ENCODE data around the gene CACTIN.
"Not testable (repeated sequence)": the region's sequence is repeated elsewhere in the genome, so short reads cannot be mapped to it uniquely, and the experiment has no call there.

CACTIN gene

DNA sequence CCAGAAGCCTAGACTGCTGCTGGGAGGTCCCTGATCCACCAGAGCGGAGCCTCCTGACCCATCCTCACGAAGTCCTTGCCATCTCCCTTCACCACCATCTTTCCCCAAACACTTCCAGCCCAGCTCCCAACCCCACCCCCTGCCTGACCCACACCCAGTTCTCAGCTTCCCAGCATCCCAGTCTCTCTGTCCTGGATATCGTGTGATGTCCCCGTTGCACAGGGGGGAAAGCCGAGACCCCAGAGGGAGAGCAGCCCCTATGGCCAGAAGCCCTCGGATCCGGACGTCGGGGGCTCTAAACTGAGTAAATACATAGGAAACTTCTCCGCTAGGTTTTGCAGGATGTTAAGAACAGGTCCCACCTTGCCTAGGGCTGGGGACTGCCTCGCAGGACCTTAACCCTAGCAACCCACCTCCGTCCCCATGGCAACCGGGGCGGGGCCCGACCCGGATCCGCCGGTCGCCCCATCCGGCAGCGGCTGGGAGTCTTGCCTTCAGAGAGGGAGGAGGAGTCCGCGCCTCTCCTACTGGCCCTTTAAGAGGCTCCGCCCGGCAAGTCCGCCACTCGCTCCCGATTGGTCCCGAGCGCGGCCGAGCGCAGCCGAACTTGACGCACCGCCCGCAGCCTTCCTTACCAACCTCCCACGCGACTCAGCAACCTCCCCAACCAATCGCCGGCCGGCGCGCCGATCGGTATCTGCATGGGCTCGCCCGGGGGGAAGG, 54.3 kb downstream of the CACTIN start:
- Mint-ChIP-seq H3K4me3 (peak overlapping the region; percentile 75 to 79), H3K9me3 (no peaks in the 10 kb centered on the region), H3K36me3 (ENCODE audit: insufficient read depth) (peaks cover 28% of the 10 kb centered on the region), H3K4me1 (ENCODE audit: low read depth in 2 of 2) (peaks cover 0 to 13% of the 10 kb centered on the region in 2 donors), H3K27ac (peak overlapping the region; percentile 81 to 84), H3K27me3 (no peaks in the 10 kb centered on the region)
- peak; percentile 97 to 98 (median 97) for DNase-seq
- ATAC-seq (replicated peaks), result peak; percentile 94

DNA sequence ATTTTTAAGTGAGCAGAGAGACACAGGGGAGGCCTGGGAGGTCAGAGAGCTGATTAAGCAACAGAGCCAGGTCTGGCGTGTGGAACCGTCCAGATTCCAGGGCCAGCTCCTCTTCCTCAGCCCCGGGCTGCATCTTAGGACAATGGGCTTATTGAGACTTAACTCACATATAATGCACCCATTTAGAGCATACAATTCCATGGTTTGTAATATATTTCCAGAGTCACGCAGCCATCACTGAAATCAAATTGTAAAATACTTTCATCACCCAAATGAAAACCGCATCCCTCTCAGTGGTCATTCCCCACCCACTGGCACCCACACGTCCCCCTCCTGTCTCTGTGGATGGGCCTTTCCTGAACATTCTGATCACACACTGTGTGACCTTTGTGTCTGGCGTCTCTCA, 56.0 kb downstream of the CACTIN start:
- Mint-ChIP-seq H3K4me1 (ENCODE audit: low read depth in 2 of 2) (peaks cover 0 to 13% of the 10 kb centered on the region in 2 donors), H3K4me3 (no peak overlapping the region), H3K27ac (no peak overlapping the region), H3K9me3 (no peaks in the 10 kb centered on the region), H3K27me3 (no peaks in the 10 kb centered on the region), H3K36me3 (ENCODE audit: insufficient read depth) (peaks cover 22% of the 10 kb centered on the region)
- no peak for ATAC-seq (replicated peaks)
- DNase-seq, result no peak

DNA sequence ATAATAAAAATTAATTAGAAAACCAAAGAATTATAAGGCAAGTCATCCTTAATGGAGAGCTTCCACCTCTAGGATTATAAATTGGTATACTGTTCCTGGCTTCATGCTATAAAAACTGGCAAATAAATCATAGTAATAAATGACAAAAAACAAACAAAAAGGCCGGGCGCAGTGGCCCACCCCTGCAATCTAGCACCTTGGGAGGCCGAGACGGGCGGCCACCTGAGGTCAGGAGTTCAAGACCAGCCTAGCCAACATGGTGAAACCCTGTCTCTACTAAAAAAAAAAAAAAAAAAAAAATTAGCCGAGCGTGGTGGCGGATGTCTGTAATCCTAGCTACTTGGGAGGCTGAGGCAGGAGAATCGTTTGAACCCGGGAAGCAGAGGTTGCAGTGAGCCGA, 56.5 kb downstream of the CACTIN start:
- H3K9me3 Mint-ChIP-seq; H3K27me3 Mint-ChIP-seq; H3K4me3 Mint-ChIP-seq; H3K27ac Mint-ChIP-seq; DNase-seq; ATAC-seq (replicated peaks): not testable (repeated sequence)
- Mint-ChIP-seq H3K4me1 (ENCODE audit: low read depth in 2 of 2) (peaks cover 0 to 11% of the 10 kb centered on the region in 2 donors), H3K36me3 (ENCODE audit: insufficient read depth) (peaks cover 17% of the 10 kb centered on the region)

DNA sequence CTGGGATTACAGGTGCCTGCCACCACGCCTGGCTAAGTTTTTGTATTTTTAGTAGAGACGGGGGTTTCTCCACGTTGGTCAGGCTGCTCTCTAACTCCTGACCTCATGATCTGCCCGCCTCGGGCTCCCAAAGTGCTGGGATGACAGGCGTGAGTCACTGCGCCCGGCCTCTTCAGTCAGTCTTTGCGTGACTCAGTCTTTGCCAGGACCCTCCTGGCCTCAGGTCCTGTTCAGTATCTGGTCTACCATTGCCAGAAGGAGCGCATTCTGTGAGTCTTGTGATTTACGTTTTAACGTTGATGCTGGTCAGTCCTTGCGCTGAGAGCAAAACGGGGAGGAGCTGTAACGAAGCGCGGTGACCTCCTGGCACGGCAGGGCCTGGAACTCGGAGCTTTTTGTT, 61.5 kb downstream of the CACTIN start:
- no peaks in the 10 kb centered on the region for H3K27me3 Mint-ChIP-seq
- DNase-seq, result no peak

DNA sequence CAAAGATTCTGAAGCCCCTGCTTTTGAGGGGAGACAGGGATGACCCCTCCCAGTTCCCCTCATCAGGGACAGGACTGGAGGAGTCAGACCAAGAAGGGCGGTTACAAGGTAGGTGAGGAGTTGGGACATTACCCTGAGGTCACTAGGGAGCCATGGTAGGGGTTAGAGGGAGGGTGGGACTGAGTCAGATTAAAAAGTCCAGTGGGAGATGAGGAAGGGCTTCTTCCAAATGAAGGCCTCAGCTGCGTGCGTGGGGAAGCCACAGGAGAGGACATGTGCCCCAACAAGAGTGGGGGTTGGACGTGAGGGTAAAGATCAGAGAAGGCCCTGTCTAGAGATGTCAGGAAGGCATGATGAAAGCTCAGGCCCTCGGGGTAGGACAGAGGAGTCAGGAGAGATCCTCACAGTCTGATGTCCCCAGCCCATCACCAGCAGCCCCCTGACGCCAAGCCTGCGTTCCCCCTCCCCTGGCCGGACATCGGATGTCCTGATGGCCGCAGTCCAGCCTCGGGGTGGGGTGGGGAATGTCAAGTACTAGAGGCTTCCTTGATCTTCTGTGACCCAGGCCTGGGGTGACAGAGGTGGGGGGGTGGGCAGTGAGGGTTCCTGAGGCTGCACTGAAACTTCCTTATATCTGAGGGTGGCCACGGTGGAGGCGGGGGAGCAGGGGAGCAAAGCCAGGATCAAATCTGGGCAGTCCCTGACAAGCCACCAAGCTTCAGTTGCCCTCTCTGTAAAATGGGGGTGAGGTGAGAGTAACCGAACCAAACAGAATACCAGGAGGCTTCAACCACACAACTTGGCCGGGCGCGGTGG, 62.7 kb downstream of the CACTIN start:
- Mint-ChIP-seq H3K27ac (no peak overlapping the region), H3K27me3 (no peaks in the 10 kb centered on the region), H3K4me1 (ENCODE audit: low read depth in 2 of 2) (peaks cover 0 to 1% of the 10 kb centered on the region in 2 donors), H3K4me3 (no peak overlapping the region), H3K36me3 (ENCODE audit: insufficient read depth) (peaks cover 6% of the 10 kb centered on the region), H3K9me3 (no peaks in the 10 kb centered on the region)
- DNase-seq (no peak), ATAC-seq (replicated peaks) (no peak)

More for the DNA sequence above, 61.5 kb downstream of the CACTIN start:
- no peaks in the 10 kb centered on the region for H3K9me3 Mint-ChIP-seq
- no peak for ATAC-seq (replicated peaks)
- H3K27ac Mint-ChIP-seq, result no peak overlapping the region
- no peaks in the 10 kb centered on the region for H3K4me1 Mint-ChIP-seq (ENCODE audit: low read depth in 2 of 2)
- H3K36me3 Mint-ChIP-seq (ENCODE audit: insufficient read depth), result peaks cover 5% of the 10 kb centered on the region
- no peak overlapping the region for H3K4me3 Mint-ChIP-seq

Measured in effector memory CD8-positive, alpha-beta T cell (primary cell).